Nephron progenitor cell (in vitro differentiated cells): ENCODE data around the gene TPMT.

ENCODE experiments used
- DNase-seq: peaks from one replicate; pipeline ENCODE4 v3.0.0; 2021
- H3K27ac Mint-ChIP-seq: 2 replicates; pipeline ENCODE4 v1.8.0; 2021; ENCODE audit warnings: mild to moderate bottlenecking, moderate library complexity, mixed read lengths
- H3K27me3 Mint-ChIP-seq: 2 replicates; pipeline ENCODE4 v1.8.0; 2021; ENCODE audit warnings: mild to moderate bottlenecking, low read depth, mixed read lengths; ENCODE audit not compliant: poor library complexity
- H3K36me3 Mint-ChIP-seq: 2 replicates; pipeline ENCODE4 v1.8.0; 2021; ENCODE audit warnings: low read depth, mixed read lengths
- H3K4me1 Mint-ChIP-seq: 2 replicates; pipeline ENCODE4 v1.8.0; 2021; ENCODE audit warnings: mixed read lengths
- H3K4me3 Mint-ChIP-seq: 2 replicates; pipeline ENCODE4 v1.8.0; 2021; ENCODE audit warnings: mild to moderate bottlenecking, moderate library complexity, mixed read lengths
- H3K9me3 Mint-ChIP-seq: 2 replicates; pipeline ENCODE4 v1.8.0; 2021; ENCODE audit warnings: mild to moderate bottlenecking, moderate library complexity, mixed read lengths
- TF ChIP-seq, protein P1 (sequence below): fragments of 200-600 bp; sonication (generic); IDR thresholded peaks from 2 replicates; pipeline ENCODE4 v1.5.0; 2021; ENCODE audit warnings: antibody characterized with exemption

Gene TPMT

GRCh38 chr6:18118330-18118729 is 36.5 kb downstream of the TPMT start:
- Mint-ChIP-seq H3K4me1 (peaks cover 4% of the 10 kb centered on the region), H3K9me3 (no peaks in the 10 kb centered on the region), H3K27me3 (peaks cover 50% of the 10 kb centered on the region), H3K4me3 (no peak overlapping the region), H3K27ac (no peak overlapping the region), H3K36me3 (no peaks in the 10 kb centered on the region)
- no peak for DNase-seq
- TF ChIP-seq, protein P1, sequence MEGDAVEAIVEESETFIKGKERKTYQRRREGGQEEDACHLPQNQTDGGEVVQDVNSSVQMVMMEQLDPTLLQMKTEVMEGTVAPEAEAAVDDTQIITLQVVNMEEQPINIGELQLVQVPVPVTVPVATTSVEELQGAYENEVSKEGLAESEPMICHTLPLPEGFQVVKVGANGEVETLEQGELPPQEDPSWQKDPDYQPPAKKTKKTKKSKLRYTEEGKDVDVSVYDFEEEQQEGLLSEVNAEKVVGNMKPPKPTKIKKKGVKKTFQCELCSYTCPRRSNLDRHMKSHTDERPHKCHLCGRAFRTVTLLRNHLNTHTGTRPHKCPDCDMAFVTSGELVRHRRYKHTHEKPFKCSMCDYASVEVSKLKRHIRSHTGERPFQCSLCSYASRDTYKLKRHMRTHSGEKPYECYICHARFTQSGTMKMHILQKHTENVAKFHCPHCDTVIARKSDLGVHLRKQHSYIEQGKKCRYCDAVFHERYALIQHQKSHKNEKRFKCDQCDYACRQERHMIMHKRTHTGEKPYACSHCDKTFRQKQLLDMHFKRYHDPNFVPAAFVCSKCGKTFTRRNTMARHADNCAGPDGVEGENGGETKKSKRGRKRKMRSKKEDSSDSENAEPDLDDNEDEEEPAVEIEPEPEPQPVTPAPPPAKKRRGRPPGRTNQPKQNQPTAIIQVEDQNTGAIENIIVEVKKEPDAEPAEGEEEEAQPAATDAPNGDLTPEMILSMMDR: no peak

DNA sequence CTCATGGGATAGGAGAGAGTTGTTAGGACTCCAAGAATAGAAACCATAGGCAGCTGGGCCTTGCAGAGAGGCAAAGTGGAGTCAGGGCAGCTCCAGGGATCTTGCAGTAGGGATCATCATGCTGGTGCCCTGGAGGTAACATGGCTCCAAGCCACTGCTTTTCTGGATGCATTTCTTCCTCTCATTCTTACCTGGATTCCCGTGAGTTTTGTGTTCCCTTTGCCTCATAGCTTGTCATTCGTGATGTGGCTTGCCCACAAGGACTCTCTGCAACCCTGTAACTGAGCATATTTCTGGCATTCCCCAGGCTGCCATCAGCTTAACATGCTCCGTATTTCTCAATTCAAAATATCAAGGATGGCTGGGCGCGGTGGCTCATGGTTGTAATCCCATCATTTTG is 37.7 kb downstream of the TPMT start:
- Mint-ChIP-seq H3K27ac (no peak overlapping the region), H3K27me3 (peaks cover 38% of the 10 kb centered on the region), H3K36me3 (no peaks in the 10 kb centered on the region), H3K4me3 (no peak overlapping the region), H3K4me1 (no peaks in the 10 kb centered on the region), H3K9me3 (no peaks in the 10 kb centered on the region)
- no peak for DNase-seq
- TF ChIP-seq, protein P1: no peak

GRCh38 chr6:18115356-18115755 is 39.5 kb downstream of the TPMT start:
- H3K9me3 Mint-ChIP-seq: no peaks in the 10 kb centered on the region

DNA sequence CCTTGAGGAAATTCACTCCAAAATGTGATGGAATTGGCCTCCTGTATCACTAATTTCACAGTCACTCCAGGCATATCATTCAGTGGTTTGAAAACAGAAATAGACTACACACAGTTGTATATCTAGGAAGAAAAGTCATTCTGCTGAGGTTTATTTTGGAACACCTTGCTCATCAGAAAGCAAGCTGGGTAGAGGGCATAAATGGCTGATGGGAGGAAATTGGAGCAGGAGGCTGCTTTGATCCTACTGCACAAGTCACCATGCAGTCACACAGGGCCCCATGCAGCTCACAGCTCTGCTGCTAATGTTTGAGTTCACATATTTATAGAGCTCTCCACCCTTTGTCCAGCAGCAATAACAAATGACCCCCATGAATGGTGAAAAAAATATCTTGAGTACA is 44.7 kb downstream of the TPMT start:
- TF ChIP-seq, protein P1: no peak
- no peaks in the 10 kb centered on the region for H3K36me3 Mint-ChIP-seq
- peaks cover 8% of the 10 kb centered on the region for H3K27me3 Mint-ChIP-seq
- H3K27ac Mint-ChIP-seq: no peak overlapping the region
- DNase-seq: no peak
- no peaks in the 10 kb centered on the region for H3K4me1 Mint-ChIP-seq
- H3K9me3 Mint-ChIP-seq: peaks cover 16% of the 10 kb centered on the region
- no peak overlapping the region for H3K4me3 Mint-ChIP-seq

More at GRCh38 chr6:18115356-18115755, 39.5 kb downstream of the TPMT start:
- no peak overlapping the region for H3K4me3 Mint-ChIP-seq
- no peak for DNase-seq
- TF ChIP-seq, protein P1: no peak
- no peaks in the 10 kb centered on the region for H3K36me3 Mint-ChIP-seq
- H3K27ac Mint-ChIP-seq: no peak overlapping the region
- H3K4me1 Mint-ChIP-seq: no peaks in the 10 kb centered on the region
- H3K27me3 Mint-ChIP-seq: peaks cover 20% of the 10 kb centered on the region

DNA sequence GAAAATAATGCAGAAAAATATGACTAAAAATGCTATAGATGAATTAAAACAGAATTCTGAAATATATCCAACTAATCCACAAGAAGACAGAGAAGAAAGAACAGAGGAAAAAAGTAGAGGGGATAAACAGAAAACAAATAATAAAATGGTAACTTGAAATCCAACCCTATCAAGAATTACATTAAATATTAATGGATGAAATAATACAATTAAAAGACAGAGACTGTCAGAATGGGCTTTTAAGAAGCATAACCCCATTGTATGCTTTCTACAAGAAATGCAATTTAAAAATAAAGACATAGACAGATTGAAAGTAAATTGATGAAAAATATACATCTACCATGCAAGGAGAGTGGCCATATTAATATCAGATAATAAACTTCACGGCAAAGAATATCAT is 47.8 kb downstream of the TPMT start:
- H3K4me1 Mint-ChIP-seq: no peaks in the 10 kb centered on the region
- TF ChIP-seq, protein P1: no peak
- no peak for DNase-seq
- peaks cover 11% of the 10 kb centered on the region for H3K27me3 Mint-ChIP-seq
- H3K4me3 Mint-ChIP-seq: no peak overlapping the region
- H3K9me3 Mint-ChIP-seq: peaks cover 16% of the 10 kb centered on the region
- H3K36me3 Mint-ChIP-seq: no peaks in the 10 kb centered on the region
- no peak overlapping the region for H3K27ac Mint-ChIP-seq

- DNase-seq: no peak
- no peak overlapping the region for H3K4me3 Mint-ChIP-seq
- peaks cover 13% of the 10 kb centered on the region for H3K9me3 Mint-ChIP-seq
- no peaks in the 10 kb centered on the region for H3K4me1 Mint-ChIP-seq
- H3K36me3 Mint-ChIP-seq: no peaks in the 10 kb centered on the region
- peaks cover 11% of the 10 kb centered on the region for H3K27me3 Mint-ChIP-seq
- no peak overlapping the region for H3K27ac Mint-ChIP-seq
- TF ChIP-seq, protein P1: no peak
Observed at GRCh38 chr6:18102783-18103509, 51.9 kb downstream of the TPMT start.
